ENCODE results near the gene SH3RF3.
A peak's percentile ranks its signal among the peaks of the same experiment; 100 is the strongest.

- no peak for TF ChIP-seq POLR2A (IDR thresholded peaks at IDR 0.05; ENCODE audit: low read depth, low read length)
- no peak for TF ChIP-seq EZH2 (IDR thresholded peaks at IDR 0.05; ENCODE audit: borderline replicate concordance, control insufficient read depth, low read depth, low read length)
- peak in 2 of 3 experiments; percentile 14 to 29; a peak in 1 of 6 replicates for TF ChIP-seq CTCF (IDR thresholded peaks at IDR 0.05 in 2 of 3, conservative IDR thresholded peaks at IDR 0.05 in 1 of 3; ENCODE audit: control insufficient read depth in 2 of 3, extremely low read depth in 1 of 3, insufficient read depth in 1 of 3, low read depth in 3 of 3, low read length in 3 of 3)
- TF ChIP-seq POLR2AphosphoS5 (IDR thresholded peaks at IDR 0.05; ENCODE audit: low read length): no peak
- no peak for TF ChIP-seq CEBPB (IDR thresholded peaks at IDR 0.05; ENCODE audit: borderline replicate concordance in 1 of 2, low read depth in 2 of 2, low read length in 2 of 2)
- TF ChIP-seq NFXL1 (IDR thresholded peaks at IDR 0.05; ENCODE audit: borderline replicate concordance): no peak
- no peak for TF ChIP-seq JUNB (IDR thresholded peaks at IDR 0.05)
- no peak for TF ChIP-seq CHD4 (IDR thresholded peaks at IDR 0.05)
- no peak for TF ChIP-seq CREB1 (IDR thresholded peaks at IDR 0.05; ENCODE audit: low read depth)
- TF ChIP-seq RAD21 (IDR thresholded peaks at IDR 0.05; ENCODE audit: insufficient read depth, low read depth, low read length): no peak
- TF ChIP-seq SREBF2 (IDR thresholded peaks at IDR 0.05; ENCODE audit: low read length): no peak
- TF ChIP-seq NFIC (IDR thresholded peaks at IDR 0.05; ENCODE audit: low read depth, low read length): no peak
Observed at GRCh38 chr2:109333414-109334210, 204.6 kb downstream of the SH3RF3 start.

All from GM12878 (cell line).